ENCODE data around the gene PADI2. TPM values are rescaled to one million over a fixed set of nuclear protein-coding genes. Genes with fewer than 3 reads are reported as not detected.

PADI2 gene
- total RNA-seq, 2 donors from 2014 or later: 2.3 to 3.0 TPM

DNA sequence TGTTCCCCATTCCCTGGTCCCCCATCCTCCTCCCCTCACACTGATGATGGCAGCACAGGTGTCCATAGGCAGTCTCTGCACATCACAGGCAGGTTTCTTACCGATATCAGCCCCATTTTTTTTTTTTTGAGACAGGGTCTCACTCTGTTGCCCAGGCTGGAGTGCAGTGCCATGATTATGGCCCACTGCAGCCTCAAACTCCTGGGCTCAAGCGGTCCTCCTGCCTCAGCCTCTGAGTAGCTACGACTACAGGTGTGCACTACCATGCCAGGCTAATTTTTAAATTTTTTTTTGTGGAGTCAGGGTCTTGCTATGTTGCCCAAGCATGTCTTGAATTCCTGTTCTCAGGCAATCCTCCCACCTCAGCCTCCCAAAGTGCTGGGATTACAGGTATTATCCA, 36.5 kb downstream of the PADI2 start:
- Histone ChIP-seq H3K36me3 (replicated peaks in 1 of 2; ENCODE audit: insufficient read depth in 1 of 2, low read depth in 2 of 2) (no peaks in the 10 kb centered on the region), H3K9me3 (no peaks in the 10 kb centered on the region), H3K27me3 (no peaks in the 10 kb centered on the region), H3K4me3 (no peak overlapping the region), H3K27ac (no peak overlapping the region), H3K4me1 (peaks cover 20% of the 10 kb centered on the region)
- WGBS, 2 donors: 90 to 100% methylated on average over 3 of the region's 3 CpGs
- TF ChIP-seq POLR2A (IDR thresholded peaks at IDR 0.05): no peak
- TF ChIP-seq, protein P1, sequence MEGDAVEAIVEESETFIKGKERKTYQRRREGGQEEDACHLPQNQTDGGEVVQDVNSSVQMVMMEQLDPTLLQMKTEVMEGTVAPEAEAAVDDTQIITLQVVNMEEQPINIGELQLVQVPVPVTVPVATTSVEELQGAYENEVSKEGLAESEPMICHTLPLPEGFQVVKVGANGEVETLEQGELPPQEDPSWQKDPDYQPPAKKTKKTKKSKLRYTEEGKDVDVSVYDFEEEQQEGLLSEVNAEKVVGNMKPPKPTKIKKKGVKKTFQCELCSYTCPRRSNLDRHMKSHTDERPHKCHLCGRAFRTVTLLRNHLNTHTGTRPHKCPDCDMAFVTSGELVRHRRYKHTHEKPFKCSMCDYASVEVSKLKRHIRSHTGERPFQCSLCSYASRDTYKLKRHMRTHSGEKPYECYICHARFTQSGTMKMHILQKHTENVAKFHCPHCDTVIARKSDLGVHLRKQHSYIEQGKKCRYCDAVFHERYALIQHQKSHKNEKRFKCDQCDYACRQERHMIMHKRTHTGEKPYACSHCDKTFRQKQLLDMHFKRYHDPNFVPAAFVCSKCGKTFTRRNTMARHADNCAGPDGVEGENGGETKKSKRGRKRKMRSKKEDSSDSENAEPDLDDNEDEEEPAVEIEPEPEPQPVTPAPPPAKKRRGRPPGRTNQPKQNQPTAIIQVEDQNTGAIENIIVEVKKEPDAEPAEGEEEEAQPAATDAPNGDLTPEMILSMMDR (IDR thresholded peaks at IDR 0.05): no peak
- ATAC-seq: no peak
- intact Hi-C loops (cut with DNase I): no loop called here
- DNase-seq: no peak

DNA sequence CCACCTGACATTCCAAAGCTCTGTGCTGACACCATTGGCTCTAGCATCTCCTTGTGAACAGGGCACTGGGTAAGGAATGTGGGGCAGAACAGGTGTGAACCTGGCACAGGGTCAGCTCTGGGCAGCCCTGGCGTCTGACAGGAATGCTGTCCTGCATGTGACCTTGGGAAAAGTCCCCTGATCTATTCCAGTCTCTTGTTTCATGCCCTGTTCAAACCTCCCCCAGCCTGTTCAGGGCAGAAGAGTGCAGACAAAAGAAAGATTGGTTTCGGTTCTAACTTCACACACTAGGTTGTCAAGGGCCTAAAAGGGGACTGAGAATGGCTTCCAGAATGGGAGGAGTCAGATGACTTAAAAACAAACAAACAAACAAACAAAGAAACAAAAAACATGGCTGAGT, 37.8 kb downstream of the PADI2 start:
- peak; percentile 95 for ATAC-seq
- H3K4me1 ChIP-seq: peaks cover 20% of the 10 kb centered on the region
- H3K36me3 ChIP-seq (replicated peaks in 1 of 2; ENCODE audit: insufficient read depth in 1 of 2, low read depth in 2 of 2): no peaks in the 10 kb centered on the region
- TF ChIP-seq, protein P1 (IDR thresholded peaks at IDR 0.05): no peak
- no peak for TF ChIP-seq POLR2A (IDR thresholded peaks at IDR 0.05)
- intact Hi-C loops (cut with DNase I): no loop called here
- no peaks in the 10 kb centered on the region for H3K27me3 ChIP-seq
- peak; percentile 90 to 94 (median 94) for DNase-seq
- H3K9me3 ChIP-seq: no peaks in the 10 kb centered on the region
- H3K4me3 ChIP-seq: no peak overlapping the region
- WGBS, 2 donors: 10 to 20% methylated on average over 1 to 2 of the region's 2 CpGs
- H3K27ac ChIP-seq: peak overlapping the region; percentile 62 to 83 (median 81)

DNA sequence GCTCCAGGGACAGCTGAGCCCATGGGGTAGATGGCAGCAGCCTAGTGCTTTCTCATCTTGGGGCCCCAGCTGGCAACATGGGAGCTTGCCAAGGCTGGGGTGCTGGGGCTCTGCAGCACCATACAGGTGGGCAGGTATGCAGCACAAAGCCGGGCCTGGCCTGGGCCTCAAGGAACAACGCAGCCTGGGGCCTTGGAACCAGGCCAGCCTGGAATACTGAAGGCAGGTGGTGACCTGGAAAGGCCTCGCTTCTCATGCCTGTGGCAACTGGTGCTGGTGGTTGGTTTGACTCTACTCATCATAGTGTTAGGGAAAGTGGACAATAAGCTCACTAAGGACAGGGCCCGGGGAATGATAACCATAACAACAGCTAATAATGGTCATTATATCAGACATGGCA, 38.4 kb downstream of the PADI2 start:
- Histone ChIP-seq H3K9me3 (no peaks in the 10 kb centered on the region), H3K4me3 (no peak overlapping the region), H3K27ac (peak overlapping the region; percentile 62 to 83 (median 81)), H3K4me1 (peaks cover 20% of the 10 kb centered on the region), H3K36me3 (replicated peaks in 1 of 2; ENCODE audit: insufficient read depth in 1 of 2, low read depth in 2 of 2) (no peaks in the 10 kb centered on the region), H3K27me3 (no peaks in the 10 kb centered on the region)
- WGBS, 2 donors: 16 to 25% methylated on average over 4 of the region's 4 CpGs
- DNase-seq: peak; percentile 87 to 96 (median 92)
- ATAC-seq: peak; percentile 83
- intact Hi-C loops (cut with DNase I): no loop called here
- TF ChIP-seq, protein P1 (IDR thresholded peaks at IDR 0.05): peak in 1 of 7 experiments; percentile 4
- no peak for TF ChIP-seq POLR2A (IDR thresholded peaks at IDR 0.05)

DNA sequence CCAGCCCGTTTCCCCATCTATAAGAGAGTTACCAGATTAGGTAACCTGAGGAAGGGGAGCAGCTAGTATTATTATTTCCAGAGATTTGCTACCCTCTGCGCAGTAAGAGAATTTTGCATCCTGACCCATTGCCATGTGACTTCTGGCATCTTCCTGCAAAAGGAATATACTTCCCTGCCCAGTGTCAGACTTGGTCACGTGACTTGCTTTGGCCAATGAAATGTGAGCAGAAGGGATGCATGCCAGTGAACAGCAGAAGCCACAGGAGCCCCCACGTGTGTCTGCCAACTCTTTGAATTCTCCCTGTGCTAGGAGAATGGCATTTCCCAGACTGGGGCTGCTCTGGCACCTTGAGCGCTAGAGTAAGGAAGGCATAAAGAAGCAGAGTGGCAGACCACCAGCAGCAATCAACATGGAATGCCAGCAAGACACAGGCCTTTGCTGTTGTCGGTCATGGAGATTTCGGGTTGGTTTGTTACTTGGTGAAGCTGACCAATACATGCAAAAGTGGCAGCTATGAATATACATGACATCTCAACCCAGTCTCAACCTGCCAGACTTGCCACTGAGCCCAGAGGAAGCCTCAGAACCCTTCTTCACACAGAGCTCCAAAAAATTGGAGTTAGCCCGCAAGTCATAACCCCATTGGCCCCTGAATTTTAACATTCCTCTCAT, 39.0 kb downstream of the PADI2 start:
- Histone ChIP-seq H3K4me1 (peaks cover 20% of the 10 kb centered on the region), H3K9me3 (no peaks in the 10 kb centered on the region), H3K27me3 (no peaks in the 10 kb centered on the region), H3K36me3 (replicated peaks in 1 of 2; ENCODE audit: insufficient read depth in 1 of 2, low read depth in 2 of 2) (no peaks in the 10 kb centered on the region), H3K4me3 (no peak overlapping the region), H3K27ac (peak overlapping the region; percentile 62 to 83 (median 81))
- DNase-seq (no peak), ATAC-seq (no peak)
- 83 to 89% methylated on average over 8 of the region's 8 CpGs for WGBS, 2 donors
- intact Hi-C loops (cut with DNase I): no loop called here
- TF ChIP-seq, protein P1 (IDR thresholded peaks at IDR 0.05): no peak

All from body of pancreas (tissue), 4 donors.